Endothelial cell of umbilical vein (primary cell): Measurements from ENCODE around the gene TMEM121. TPM values are rescaled to one million over a fixed set of nuclear protein-coding genes. Genes with fewer than 3 reads are reported as not detected.
"Not testable (repeated sequence)": the region's sequence is repeated elsewhere in the genome, so short reads cannot be mapped to it uniquely, and the experiment has no call there.

Experiments used
- BruUV-seq: library from RNA; stranded (reverse); fragments of 400-500 nt; replicated peaks from 2 replicates; lab custom pipeline; 2021; lab: Mats Ljungman, UMichigan
- CTCF ChIA-PET: fragments of 300-600, 350-600 bp; sonication (Branson Sonifier 250); formaldehyde crosslinking; loops from one replicate; lab custom pipeline; 2021; ENCODE audit warnings: antibody characterized with exemption, inconsistent platforms; lab: Charles Lee
- POLR2A ChIA-PET: fragments of 300-600, 350-600 bp; sonication (Branson Sonifier 250); formaldehyde crosslinking; loops from one replicate; lab custom pipeline; 2021; ENCODE audit warnings: antibody characterized with exemption, inconsistent platforms; lab: Charles Lee
- DNase-seq: peaks from one replicate; pipeline ENCODE4 v3.0.0-alpha.2; 2011; ENCODE audit warnings: low read depth, low spot score
- FAIRE-seq: peaks from 2 replicates; lab custom pipeline; 2011; peaks lifted over from hg19 to GRCh38; lab: Jason Lieb, UNC
- H2AFZ ChIP-seq: 2 replicates; pipeline ENCODE4 v1.6.0; 2012; ENCODE audit warnings: low read depth, low read length, control low read depth, inconsistent platforms
- H3K27ac ChIP-seq: 2 replicates; pipeline ENCODE4 v1.5.1; 2011; ENCODE audit warnings: low read depth, mild to moderate bottlenecking, control low read depth, low read length, moderate library complexity; ENCODE audit not compliant: insufficient read depth
- H3K27me3 ChIP-seq, 2 experiments: 2 replicates each; pipeline versions ENCODE4 v1.6.0 to v1.6.1; 2011; ENCODE audit warnings: low read length in 2 of 2, mixed read lengths in 1 of 2; ENCODE audit not compliant: control insufficient read depth in 2 of 2, insufficient read depth in 2 of 2
- H3K36me3 ChIP-seq, 2 experiments: 2 replicates in 1 of 2; 3 replicates in 1 of 2; pipeline ENCODE4 v1.5.1; 2011; ENCODE audit warnings: low read length in 2 of 2, mild to moderate bottlenecking in 1 of 2, moderate library complexity in 1 of 2; ENCODE audit not compliant: control insufficient read depth in 2 of 2, insufficient read depth in 2 of 2; ENCODE audit errors: extremely low read depth in 1 of 2
- H3K4me1 ChIP-seq: 3 replicates; pipeline ENCODE4 v1.5.1; 2011; ENCODE audit warnings: mild to moderate bottlenecking, low read length; ENCODE audit not compliant: control insufficient read depth, insufficient read depth; ENCODE audit errors: extremely low read depth
- H3K4me2 ChIP-seq: 2 replicates; pipeline ENCODE4 v1.6.1; 2011; ENCODE audit warnings: low read length, control low read depth, mixed read lengths; ENCODE audit not compliant: insufficient read depth
- H3K4me3 ChIP-seq, 3 experiments: fragments of 200-600 bp in 1 of 3; sonication (generic), shearing (Covaris generic) in 1 of 3; replicated peaks in 1 of 3; 2 replicates each; pipeline ENCODE4 v1.5.1; 2011 to 2016; ENCODE audit warnings: control low read depth in 3 of 3, low read length in 3 of 3, mild to moderate bottlenecking in 2 of 3, inconsistent platforms in 1 of 3, low read depth in 1 of 3, moderate library complexity in 1 of 3; ENCODE audit not compliant: insufficient read depth in 1 of 3
- H3K79me2 ChIP-seq: 2 replicates; pipeline ENCODE4 v1.6.0; 2012; ENCODE audit warnings: low read length, inconsistent platforms; ENCODE audit not compliant: control insufficient read depth, insufficient read depth
- H3K9ac ChIP-seq: replicated peaks from 2 replicates; pipeline ENCODE3; 2011; ENCODE audit warnings: low read length, control low read depth; ENCODE audit not compliant: insufficient read depth; ENCODE audit errors: extremely low read depth
- H3K9me1 ChIP-seq: replicated peaks from 3 replicates; pipeline ENCODE4 v1.6.0; 2011; ENCODE audit warnings: mild to moderate bottlenecking, low read length; ENCODE audit not compliant: control insufficient read depth, insufficient read depth; ENCODE audit errors: extremely low read depth
- H3K9me3 ChIP-seq: replicated peaks from 2 replicates; pipeline ENCODE4 v1.5.1; 2012; ENCODE audit warnings: low read length, inconsistent platforms; ENCODE audit not compliant: control insufficient read depth, insufficient read depth
- H4K20me1 ChIP-seq: replicated peaks from 2 replicates; pipeline ENCODE3; 2011; ENCODE audit warnings: mild to moderate bottlenecking, low read length; ENCODE audit not compliant: control insufficient read depth, insufficient read depth; ENCODE audit errors: extremely low read depth
- dilution Hi-C: fragments of 300-500 bp; cut with MboI; formaldehyde crosslinking; loops from one replicate; pipeline ENCODE4 v1.15.0; 2019; ENCODE audit warnings: low sequenced_read_pairs; ENCODE audit not compliant: extremely low pct_ligation_motif_present
- intact Hi-C: fragments of 100-400 bp; cut with micrococcal nuclease; formaldehyde crosslinking; loops from one replicate; pipeline ENCODE4 v1.10.0; 2022
- polyA plus RNA-seq, 4 experiments: library from polyadenylated mRNA; depleted of rRNA in 3 of 4; stranded (reverse) in 3 of 4; unstranded in 1 of 4; fragments of >200 nt; gene quantifications; 2 replicates each; pipeline versions ENCODE4 v1.2.1 to v1.2.3, GENCODE V29; 2011 to 2012; ENCODE audit warnings: missing spikeins in 1 of 4
- total RNA-seq: library from RNA; stranded (reverse); gene quantifications from 2 replicates; pipeline ENCODE4 v1.2.3, GENCODE V29; 2021

Gene TMEM121
- total and polyA plus RNA-seq, 2 donors (not counting 3 experiments of a cell fraction or from before 2014, with no cell fraction given): 4.8 to 7.7 TPM

- H3K4me1 ChIP-seq, H3K9me3 ChIP-seq, H3K27me3 ChIP-seq, H3K4me2 ChIP-seq, H3K27ac ChIP-seq, FAIRE-seq, H4K20me1 ChIP-seq, DNase-seq, intact Hi-C loops, POLR2A ChIA-PET, H3K9me1 ChIP-seq, H2AFZ ChIP-seq, CTCF ChIA-PET, H3K9ac ChIP-seq, H3K4me3 ChIP-seq, dilution Hi-C loops, H3K36me3 ChIP-seq, H3K79me2 ChIP-seq, BruUV-seq: not testable (repeated sequence)
Observed at GRCh38 chr14:105573841-105574240, 47.5 kb downstream of the TMEM121 start.

- intact Hi-C loops: not testable (repeated sequence)
Observed at GRCh38 chr14:105574411-105574810, 48.0 kb downstream of the TMEM121 start.

GRCh38 chr14:105575016-105575700 is 48.8 kb downstream of the TMEM121 start:
- H3K9me3 ChIP-seq, H3K9ac ChIP-seq, H3K27me3 ChIP-seq, BruUV-seq, H3K4me1 ChIP-seq, H3K36me3 ChIP-seq, H4K20me1 ChIP-seq, DNase-seq, POLR2A ChIA-PET, H3K9me1 ChIP-seq, H3K4me3 ChIP-seq, H2AFZ ChIP-seq, CTCF ChIA-PET, intact Hi-C loops, H3K4me2 ChIP-seq, H3K27ac ChIP-seq, H3K79me2 ChIP-seq, dilution Hi-C loops: not testable (repeated sequence)
- peak; percentile 46 for FAIRE-seq

More at GRCh38 chr14:105574411-105574810, 48.0 kb downstream of the TMEM121 start:
- POLR2A ChIA-PET, DNase-seq, H3K9me3 ChIP-seq, H2AFZ ChIP-seq, dilution Hi-C loops, H3K4me3 ChIP-seq, H3K36me3 ChIP-seq, FAIRE-seq, H3K9ac ChIP-seq, H3K4me2 ChIP-seq, H4K20me1 ChIP-seq, BruUV-seq, CTCF ChIA-PET, H3K27ac ChIP-seq, H3K4me1 ChIP-seq, H3K9me1 ChIP-seq, H3K27me3 ChIP-seq, H3K79me2 ChIP-seq: not testable (repeated sequence)
